Peyer's patch (tissue), 4 donors: Measurements from ENCODE around the gene RBFA. TPM values are rescaled to one million over a fixed set of nuclear protein-coding genes. Genes with fewer than 3 reads are reported as not detected.

Experiments
- DNase-seq, 3 donors: peaks; one replicate each; pipeline ENCODE4 v3.0.0-alpha.2; 2017 to 2019
- H3K27ac ChIP-seq, 4 donors: fragments of 200-600 bp; sonication (generic); one replicate each; pipeline ENCODE4 v1.5.1; 2016 to 2019
- H3K27me3 ChIP-seq, 2 donors: fragments of 200-600 bp; sonication (generic); one replicate each; pipeline ENCODE4 v1.5.1; 2019
- H3K36me3 ChIP-seq, 3 donors: fragments of 200-600 bp; sonication (generic); one replicate each; pipeline ENCODE4 v1.5.1; 2016 to 2019
- H3K4me1 ChIP-seq, 4 donors: fragments of 200-600 bp; sonication (generic); one replicate each; pipeline ENCODE4 v1.5.1; 2016 to 2019
- H3K4me3 ChIP-seq, 4 donors: fragments of 200-600 bp; sonication (generic); 1 replicate in 3 of 4; 2 replicates in 1 of 4; pipeline ENCODE4 v1.5.1; 2016 to 2019; ENCODE audit warnings: mild to moderate bottlenecking in 1 of 4
- H3K9me3 ChIP-seq, 4 donors: fragments of 200-600 bp; sonication (generic); one replicate each; pipeline ENCODE4 v1.5.1; 2016 to 2019; ENCODE audit warnings: mild to moderate bottlenecking in 1 of 4
- POLR2A ChIP-seq, 2 donors: fragments of 450-650 bp; IDR thresholded peaks; one replicate each; pipeline ENCODE4 v1.5.1; 2017; ENCODE audit warnings: antibody characterized with exemption in 2 of 2, mild to moderate bottlenecking in 2 of 2, moderate library complexity in 2 of 2
- total RNA-seq, 4 donors: library from RNA; depleted of rRNA; stranded (reverse); fragments of >200 nt; gene quantifications; one replicate each; pipeline ENCODE4 v1.1.0, GENCODE V29; 2016
- TF ChIP-seq, protein P1 (sequence below), 6 experiments: fragments of 450-650 bp in 4 of 6; fragments of 200-600 bp in 2 of 6; sonication (generic) in 1 of 6; IDR thresholded peaks; one replicate each; pipeline ENCODE4 v1.5.1; 2017 to 2019; ENCODE audit warnings: antibody characterized with exemption in 6 of 6, mild to moderate bottlenecking in 3 of 6, moderate library complexity in 1 of 6

RBFA gene
- total RNA-seq, 4 donors from 2014 or later = 2.5 to 20.8 (median 13.6) TPM

DNA sequence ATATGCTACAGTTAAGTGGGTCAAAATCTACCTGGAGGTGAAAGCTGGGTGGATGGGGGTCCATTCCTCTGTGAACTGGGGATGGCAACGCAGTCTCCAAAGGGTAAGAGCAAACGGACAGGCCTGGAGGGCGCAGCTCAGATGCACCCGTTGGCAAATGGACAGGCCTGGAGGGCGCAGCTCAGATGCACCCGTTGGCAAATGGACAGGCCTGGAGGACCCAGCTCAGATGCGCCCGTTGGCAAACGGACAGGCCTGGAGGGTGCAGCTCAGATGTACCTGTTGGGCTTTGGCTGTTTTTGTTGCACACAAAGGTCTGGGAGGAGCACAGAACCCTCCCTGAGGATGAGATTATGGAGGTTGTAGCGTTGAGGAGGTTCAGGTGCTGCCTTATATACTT lies 33.7 kb downstream of the RBFA start:
- DNase-seq = no peak
- TF ChIP-seq, protein P1, sequence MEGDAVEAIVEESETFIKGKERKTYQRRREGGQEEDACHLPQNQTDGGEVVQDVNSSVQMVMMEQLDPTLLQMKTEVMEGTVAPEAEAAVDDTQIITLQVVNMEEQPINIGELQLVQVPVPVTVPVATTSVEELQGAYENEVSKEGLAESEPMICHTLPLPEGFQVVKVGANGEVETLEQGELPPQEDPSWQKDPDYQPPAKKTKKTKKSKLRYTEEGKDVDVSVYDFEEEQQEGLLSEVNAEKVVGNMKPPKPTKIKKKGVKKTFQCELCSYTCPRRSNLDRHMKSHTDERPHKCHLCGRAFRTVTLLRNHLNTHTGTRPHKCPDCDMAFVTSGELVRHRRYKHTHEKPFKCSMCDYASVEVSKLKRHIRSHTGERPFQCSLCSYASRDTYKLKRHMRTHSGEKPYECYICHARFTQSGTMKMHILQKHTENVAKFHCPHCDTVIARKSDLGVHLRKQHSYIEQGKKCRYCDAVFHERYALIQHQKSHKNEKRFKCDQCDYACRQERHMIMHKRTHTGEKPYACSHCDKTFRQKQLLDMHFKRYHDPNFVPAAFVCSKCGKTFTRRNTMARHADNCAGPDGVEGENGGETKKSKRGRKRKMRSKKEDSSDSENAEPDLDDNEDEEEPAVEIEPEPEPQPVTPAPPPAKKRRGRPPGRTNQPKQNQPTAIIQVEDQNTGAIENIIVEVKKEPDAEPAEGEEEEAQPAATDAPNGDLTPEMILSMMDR (IDR thresholded peaks at IDR 0.05) = no peak
- no peak for TF ChIP-seq POLR2A (IDR thresholded peaks at IDR 0.05)
- Histone ChIP-seq H3K27me3 (no peaks in the 10 kb centered on the region), H3K4me1 (no peaks in the 10 kb centered on the region), H3K4me3 (no peak overlapping the region), H3K27ac (no peak overlapping the region), H3K36me3 (no peaks in the 10 kb centered on the region), H3K9me3 (no peaks in the 10 kb centered on the region)

DNA sequence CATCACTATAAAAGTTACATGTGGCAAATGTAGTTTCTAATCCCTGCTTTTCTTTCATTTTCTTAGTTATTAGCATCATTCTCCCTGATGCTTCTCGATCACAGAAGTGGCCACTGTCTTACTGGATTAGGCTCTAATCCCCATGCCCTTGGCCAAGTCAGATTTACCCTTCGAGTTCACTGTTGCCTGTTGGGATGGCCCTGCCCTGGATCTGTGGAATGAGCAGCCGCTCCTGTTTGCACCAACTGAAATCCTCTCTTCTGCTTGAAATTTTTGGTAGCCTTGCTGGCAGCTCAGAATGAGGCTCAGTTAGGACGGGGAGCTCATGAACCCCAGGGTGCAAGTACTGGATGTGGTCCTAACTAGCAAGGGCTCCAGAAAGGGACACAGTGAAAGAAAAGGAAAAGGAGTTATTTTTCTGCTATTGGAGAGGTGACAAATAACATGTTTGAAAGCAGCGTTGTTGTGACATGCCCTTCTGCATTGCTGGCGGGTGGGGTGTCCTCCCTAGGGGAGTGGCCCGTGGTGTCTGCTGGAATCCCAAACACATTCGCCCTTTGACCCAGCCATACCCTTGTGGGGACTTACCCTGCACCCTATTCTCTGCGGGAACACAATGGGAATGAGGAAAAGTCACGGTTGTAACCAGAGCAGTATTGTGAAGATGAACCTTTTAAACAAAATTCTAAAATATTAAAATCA lies 34.5 kb downstream of the RBFA start:
- no peak overlapping the region for H3K4me3 ChIP-seq
- H3K4me1 ChIP-seq = no peaks in the 10 kb centered on the region
- H3K36me3 ChIP-seq = no peaks in the 10 kb centered on the region
- no peaks in the 10 kb centered on the region for H3K9me3 ChIP-seq
- no peaks in the 10 kb centered on the region for H3K27me3 ChIP-seq
- TF ChIP-seq POLR2A (IDR thresholded peaks at IDR 0.05) = no peak
- TF ChIP-seq, protein P1 (IDR thresholded peaks at IDR 0.05) = no peak
- no peak for DNase-seq
- H3K27ac ChIP-seq = no peak overlapping the region

DNA sequence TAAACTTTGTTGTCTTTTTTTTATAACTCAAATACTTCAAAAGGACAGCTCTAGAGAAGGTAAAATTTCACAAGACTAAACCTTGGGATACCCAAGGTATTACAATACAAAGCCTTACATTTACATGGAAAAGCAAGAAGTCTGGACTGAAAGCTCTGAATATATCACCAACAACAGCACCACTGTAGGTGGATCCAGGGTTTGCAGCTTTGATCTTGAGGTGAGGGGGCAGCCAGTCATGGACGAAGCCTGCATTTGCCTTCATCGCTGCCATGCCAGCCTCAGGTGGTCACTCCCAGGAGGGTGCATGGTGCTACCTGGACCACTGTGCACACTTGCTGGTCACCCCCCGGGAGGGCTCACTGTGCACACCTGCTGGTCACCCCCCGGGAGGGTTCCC lies 36.6 kb downstream of the RBFA start:
- Histone ChIP-seq H3K27me3 (no peaks in the 10 kb centered on the region), H3K36me3 (no peaks in the 10 kb centered on the region), H3K9me3 (no peaks in the 10 kb centered on the region), H3K4me3 (no peak overlapping the region), H3K4me1 (no peaks in the 10 kb centered on the region), H3K27ac (no peak overlapping the region)
- no peak for DNase-seq
- TF ChIP-seq, protein P1 (IDR thresholded peaks at IDR 0.05) = no peak
- no peak for TF ChIP-seq POLR2A (IDR thresholded peaks at IDR 0.05)

DNA sequence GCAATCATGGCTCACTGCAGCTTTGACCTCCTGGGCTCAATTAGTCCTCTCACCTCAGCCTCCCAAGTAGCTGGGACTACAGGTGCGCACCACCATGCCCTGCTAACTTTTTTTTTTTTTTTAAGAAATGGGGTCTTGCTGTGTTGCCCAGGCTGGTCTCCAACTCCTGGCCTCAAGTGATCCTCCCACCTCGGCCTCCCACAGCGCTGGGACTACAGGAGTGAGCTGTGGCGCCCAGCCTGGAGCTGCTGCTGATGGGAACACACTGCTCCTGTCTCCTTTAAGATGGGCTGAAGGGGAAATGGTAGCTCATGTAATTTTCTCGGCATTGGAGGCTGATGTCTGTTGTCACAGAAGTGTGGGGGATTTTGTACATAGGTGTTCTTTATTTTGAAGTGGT lies 39.9 kb downstream of the RBFA start:
- Histone ChIP-seq H3K27me3 (no peaks in the 10 kb centered on the region), H3K9me3 (no peaks in the 10 kb centered on the region), H3K36me3 (no peaks in the 10 kb centered on the region), H3K4me1 (no peaks in the 10 kb centered on the region), H3K27ac (no peak overlapping the region), H3K4me3 (no peak overlapping the region)
- DNase-seq = no peak
- TF ChIP-seq POLR2A (IDR thresholded peaks at IDR 0.05) = no peak
- TF ChIP-seq, protein P1 (IDR thresholded peaks at IDR 0.05) = no peak

DNA sequence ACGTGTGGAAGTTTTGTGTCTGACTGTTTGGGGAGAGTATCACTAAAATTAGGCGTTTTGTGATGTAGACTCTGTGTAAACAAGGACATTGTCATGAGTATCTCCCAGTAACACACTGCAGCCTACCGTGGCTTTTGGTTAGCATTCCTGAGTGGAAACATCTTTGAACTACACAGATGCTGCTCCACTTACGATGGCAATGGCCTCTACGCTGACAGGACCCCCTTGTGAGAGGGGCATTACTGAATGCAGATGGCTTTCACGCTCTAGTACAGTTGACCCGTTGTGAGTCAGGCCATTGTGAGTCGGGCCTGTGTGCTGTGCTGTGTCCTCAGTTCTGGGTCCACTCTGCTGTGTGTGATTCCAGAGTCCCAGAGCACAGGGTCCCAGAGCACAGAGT lies 40.5 kb downstream of the RBFA start:
- no peak for TF ChIP-seq POLR2A (IDR thresholded peaks at IDR 0.05)
- TF ChIP-seq, protein P1 (IDR thresholded peaks at IDR 0.05) = no peak

More for the DNA sequence above, 40.5 kb downstream of the RBFA start:
- DNase-seq = no peak
- H3K4me1 ChIP-seq = no peaks in the 10 kb centered on the region
- no peak overlapping the region for H3K27ac ChIP-seq
- no peaks in the 10 kb centered on the region for H3K27me3 ChIP-seq
- H3K9me3 ChIP-seq = no peaks in the 10 kb centered on the region
- H3K4me3 ChIP-seq = no peak overlapping the region
- no peaks in the 10 kb centered on the region for H3K36me3 ChIP-seq
